Cardiac muscle cell (in vitro differentiated cells and primary cell): Measurements from ENCODE around the gene FES. TPM values are rescaled to one million over a fixed set of nuclear protein-coding genes. Genes with fewer than 3 reads are reported as not detected.
A peak's percentile ranks its signal among the peaks of the same experiment; 100 is the strongest.

ENCODE experiments used
- DNase-seq, 2 donors: peaks; one replicate each; pipeline versions ENCODE4 v3.0.0 to v3.0.0-alpha.2; 2010 to 2017; ENCODE audit warnings: low read depth in 1 of 2, low spot score in 1 of 2
- H3K27ac ChIP-seq: fragments of 200-600 bp; sonication (generic); 2 replicates; pipeline ENCODE4 v1.5.1; 2016
- H3K27me3 ChIP-seq: fragments of 200-600 bp; sonication (generic); 2 replicates; pipeline ENCODE4 v1.6.0; 2016; ENCODE audit warnings: control low read depth
- H3K36me3 ChIP-seq: fragments of 200-600 bp; sonication (generic); 2 replicates; pipeline ENCODE4 v1.5.1; 2016; ENCODE audit warnings: control low read depth
- H3K4me1 ChIP-seq: fragments of 200-600 bp; sonication (generic); 2 replicates; pipeline ENCODE4 v1.8.1; 2017; ENCODE audit warnings: low read depth, mild to moderate bottlenecking, mixed run types
- H3K4me3 ChIP-seq: fragments of 200-600 bp; sonication (generic); 2 replicates; pipeline ENCODE4 v1.5.1; 2016; ENCODE audit warnings: mild to moderate bottlenecking
- H3K9me3 ChIP-seq: fragments of 200-600 bp; sonication (generic); 2 replicates; pipeline ENCODE4 v1.5.1; 2017; ENCODE audit warnings: low read depth, mild to moderate bottlenecking, control low read depth
- CTCF ChIP-seq: IDR thresholded peaks from 2 replicates; pipeline ENCODE4 v1.5.1; 2012; ENCODE audit warnings: low read depth, mild to moderate bottlenecking, low read length
- polyA plus RNA-seq: library from polyadenylated mRNA; unstranded; fragments of >200 nt; fragmentation: Nextera tagmentation; extraction: Ambion mirVana; gene quantifications from 2 replicates; pipeline ENCODE4 v1.2.1, GENCODE V29; 2016
- total RNA-seq: library from RNA; depleted of rRNA; stranded (reverse); fragments of >200 nt; gene quantifications from 2 replicates; pipeline ENCODE4 v1.2.3, GENCODE V29; 2016

FES gene
- total and polyA plus RNA-seq, 2 experiments from 2014 or later: 5.4 to 19.8 TPM

DNA sequence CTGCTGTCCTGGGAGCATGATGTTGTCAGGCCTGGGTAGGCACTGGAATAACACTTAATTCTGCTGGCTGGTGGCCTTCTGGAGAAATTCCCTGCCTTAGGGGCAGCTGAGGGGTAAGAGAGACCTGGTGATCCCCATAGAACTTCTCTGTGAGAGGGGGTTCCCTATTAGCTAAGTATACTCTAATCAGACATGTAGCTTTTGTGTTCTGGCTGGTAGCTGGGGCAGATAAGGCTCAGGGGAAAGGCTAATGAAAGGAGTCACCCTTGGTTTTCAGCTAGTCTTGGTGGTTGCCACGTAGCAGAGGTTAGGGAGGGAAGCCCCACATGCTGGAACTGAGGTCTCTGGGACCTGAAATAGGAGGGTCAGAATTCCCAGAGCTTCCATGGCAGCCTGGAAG is 49.0 kb downstream of the FES start:
- Histone ChIP-seq H3K4me1 (peaks cover 6% of the 10 kb centered on the region), H3K4me3 (no peak overlapping the region), H3K9me3 (no peaks in the 10 kb centered on the region), H3K27ac (no peak overlapping the region), H3K27me3 (no peaks in the 10 kb centered on the region), H3K36me3 (peaks cover 2% of the 10 kb centered on the region)
- no peak for DNase-seq
- TF ChIP-seq CTCF: no peak

DNA sequence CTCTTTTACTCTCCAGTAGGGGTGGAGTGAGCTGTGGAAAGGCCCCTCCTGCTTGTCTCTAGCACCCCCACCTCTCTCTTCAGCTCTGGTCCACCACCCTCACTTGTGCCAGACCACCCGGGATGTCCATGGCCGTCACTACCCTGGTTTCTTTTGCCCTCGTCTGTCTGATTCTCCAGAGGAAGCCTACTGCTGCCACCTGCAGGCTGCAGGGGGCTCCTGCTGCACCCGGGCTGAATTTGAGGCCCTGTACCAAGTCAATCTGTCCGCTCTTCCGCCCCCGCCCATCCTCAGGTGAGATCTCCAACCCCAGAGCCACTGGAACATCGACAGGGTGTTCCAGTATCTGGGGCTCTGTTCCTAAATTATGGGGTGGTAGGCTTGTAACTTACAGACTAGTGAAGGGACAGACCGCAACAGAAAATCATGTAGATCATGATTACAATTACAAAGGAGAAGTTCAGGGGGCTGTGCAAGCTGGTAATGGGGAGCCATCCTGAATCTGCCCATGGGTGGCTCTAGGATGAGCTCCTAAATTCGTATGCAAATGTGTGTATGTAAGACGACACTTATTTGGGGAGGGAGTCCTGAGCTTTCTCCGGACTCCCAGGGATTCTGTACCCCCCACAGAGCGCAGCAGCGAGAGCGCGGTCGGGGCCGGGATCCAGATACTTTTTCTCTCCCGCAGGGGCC is 50.1 kb downstream of the FES start:
- peak; percentile 96 for TF ChIP-seq CTCF
- no peaks in the 10 kb centered on the region for H3K9me3 ChIP-seq
- no peaks in the 10 kb centered on the region for H3K27me3 ChIP-seq
- peak overlapping the region; percentile 58 for H3K4me3 ChIP-seq
- H3K27ac ChIP-seq: peak overlapping the region; percentile 29
- H3K36me3 ChIP-seq: peaks cover 9% of the 10 kb centered on the region
- peak; percentile 84 to 87 for DNase-seq
- peaks cover 6% of the 10 kb centered on the region for H3K4me1 ChIP-seq

DNA sequence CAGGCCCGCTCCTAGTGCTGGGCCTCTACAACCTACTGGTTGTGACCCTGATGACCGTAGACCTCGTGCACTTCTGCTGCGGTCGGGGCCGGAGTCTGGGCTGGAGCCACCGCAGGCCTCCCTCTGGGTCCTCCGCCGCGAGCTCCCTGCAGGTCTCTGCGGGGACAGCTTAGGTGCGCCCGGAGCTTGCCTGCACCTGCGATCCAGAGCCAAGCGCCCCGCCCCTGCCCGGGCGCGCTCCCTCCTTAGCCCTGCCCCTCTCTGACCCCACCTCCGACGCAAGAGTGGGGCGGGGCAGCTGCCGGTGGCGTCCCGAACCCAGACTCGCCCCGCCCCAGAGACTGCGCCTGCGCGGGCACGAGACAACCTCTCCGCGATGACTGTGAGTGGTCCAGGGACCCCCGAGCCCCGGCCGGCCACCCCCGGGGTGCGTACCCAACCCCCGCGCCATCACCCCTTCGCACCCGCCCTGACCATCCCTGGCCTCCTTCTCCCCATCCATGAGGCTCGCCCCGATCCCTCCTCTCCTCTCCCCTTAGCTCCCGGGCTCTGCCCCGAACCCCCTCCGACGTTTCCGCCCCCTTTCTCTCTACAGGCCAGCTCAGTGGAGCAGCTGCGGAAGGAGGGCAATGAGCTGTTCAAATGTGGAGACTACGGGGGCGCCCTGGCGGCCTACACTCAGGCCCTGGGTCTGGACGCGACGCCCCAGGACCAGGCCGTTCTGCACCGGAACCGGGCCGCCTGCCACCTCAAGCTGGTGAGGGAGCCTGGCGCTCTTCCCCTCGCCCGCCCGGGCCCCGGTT is 50.8 kb downstream of the FES start, which contains the start of gene UNC45A:
Gene UNC45A (plus strand): TSS at position 337 of the 803 bp plus-strand sequence. CDS start 40 bp downstream, at position 377.
- Histone ChIP-seq H3K4me3 (peak within 1 kb of the TSS; percentile 58), H3K27me3 (no peaks in the 10 kb centered on the region), H3K9me3 (no peaks in the 10 kb centered on the region), H3K4me1 (peaks cover 6% of the 10 kb centered on the region), H3K27ac (peak within 1 kb of the TSS; percentile 29), H3K36me3 (peaks cover 17% of the 10 kb centered on the region)
- peak; percentile 86 to 92 for DNase-seq
- TF ChIP-seq CTCF: no peak

DNA sequence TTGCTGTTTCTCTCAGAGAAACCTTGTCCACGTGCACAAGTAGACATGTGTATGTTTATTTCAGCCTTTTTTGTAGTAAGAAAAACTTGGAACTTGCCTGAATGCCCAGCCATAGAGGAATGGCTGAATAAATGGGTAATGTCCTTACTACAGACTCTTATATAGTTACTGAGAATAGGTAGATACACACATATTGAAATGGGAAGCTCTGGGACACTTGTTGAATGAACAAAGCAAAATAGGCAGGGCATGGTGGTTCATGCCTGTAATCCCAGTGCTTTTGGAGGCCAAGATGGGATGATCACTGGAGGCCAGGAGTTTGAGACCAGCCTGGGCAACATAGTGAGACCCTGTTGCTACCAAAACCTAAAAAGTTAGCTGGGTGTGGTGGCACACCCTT is 52.5 kb downstream of the FES start:
- no peak for TF ChIP-seq CTCF
- peaks cover 6% of the 10 kb centered on the region for H3K4me1 ChIP-seq
- no peak for DNase-seq
- H3K9me3 ChIP-seq: no peaks in the 10 kb centered on the region
- H3K27me3 ChIP-seq: no peaks in the 10 kb centered on the region
- H3K4me3 ChIP-seq: no peak overlapping the region
- peaks cover 29% of the 10 kb centered on the region for H3K36me3 ChIP-seq
- H3K27ac ChIP-seq: no peak overlapping the region

DNA sequence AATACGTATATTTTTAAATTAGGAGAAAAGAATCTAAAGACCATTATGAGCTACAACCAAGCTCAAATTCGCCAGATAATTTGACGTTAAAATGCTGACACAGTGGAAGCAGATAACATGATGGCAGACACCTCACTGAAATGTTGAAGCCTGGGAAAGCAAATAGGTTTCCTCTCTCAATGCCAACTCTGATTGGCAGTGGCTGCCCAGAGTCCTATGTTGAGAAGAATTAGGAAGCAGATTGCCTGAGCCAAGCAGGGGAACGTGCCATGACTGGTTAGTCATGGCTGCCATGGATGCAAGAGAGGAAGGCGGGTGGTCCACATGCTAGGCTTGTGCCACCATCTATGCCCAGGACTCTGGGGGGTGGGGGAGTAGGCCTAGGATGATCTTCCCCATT is 54.0 kb downstream of the FES start:
- H3K4me3 ChIP-seq: no peak overlapping the region
- H3K9me3 ChIP-seq: no peaks in the 10 kb centered on the region
- peaks cover 41% of the 10 kb centered on the region for H3K36me3 ChIP-seq
- no peak overlapping the region for H3K27ac ChIP-seq
- TF ChIP-seq CTCF: no peak
- DNase-seq: no peak
- no peaks in the 10 kb centered on the region for H3K27me3 ChIP-seq
- peaks cover 6% of the 10 kb centered on the region for H3K4me1 ChIP-seq
